ENCODE data around the gene PRDM15.

Gene PRDM15

DNA sequence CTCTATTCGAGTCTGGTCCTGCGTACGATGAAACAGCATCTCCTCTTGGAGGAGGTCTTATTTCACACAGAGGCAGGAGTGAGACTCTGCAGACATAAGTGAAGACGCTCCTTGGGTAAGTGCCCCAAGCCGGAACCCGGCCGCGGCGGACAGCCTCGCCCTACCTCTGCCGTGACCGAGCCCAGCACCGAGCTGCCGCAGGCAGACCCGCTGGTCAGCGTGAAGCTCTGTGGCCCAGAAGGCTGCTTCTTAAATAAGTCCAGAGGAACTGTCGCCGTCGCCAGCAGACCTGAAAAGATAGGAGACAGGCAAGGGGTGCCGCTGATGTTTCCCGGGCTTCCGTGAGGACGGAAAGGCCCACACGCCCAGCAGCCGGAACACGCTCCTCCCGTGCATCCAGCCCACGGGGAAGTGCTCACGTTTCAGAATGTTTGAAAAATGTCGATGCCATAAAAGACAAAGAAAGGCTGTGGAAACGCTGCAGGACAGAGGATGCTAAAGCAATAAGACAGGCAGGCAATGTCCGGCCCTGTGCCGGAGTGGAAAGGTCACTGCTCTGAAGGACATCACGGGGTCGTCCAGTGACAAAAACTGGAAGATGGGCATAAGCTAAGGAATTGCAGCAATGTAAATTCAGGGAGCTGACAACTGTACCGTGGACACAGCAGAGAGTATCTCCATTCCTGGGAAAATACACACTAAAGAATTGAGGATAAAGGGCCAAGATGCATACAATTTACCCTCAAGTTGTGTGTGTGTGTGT lies 28.5 kb upstream of the PRDM15 start:
- no peak for DNase-seq (ENCODE audit: low spot score)

DNA sequence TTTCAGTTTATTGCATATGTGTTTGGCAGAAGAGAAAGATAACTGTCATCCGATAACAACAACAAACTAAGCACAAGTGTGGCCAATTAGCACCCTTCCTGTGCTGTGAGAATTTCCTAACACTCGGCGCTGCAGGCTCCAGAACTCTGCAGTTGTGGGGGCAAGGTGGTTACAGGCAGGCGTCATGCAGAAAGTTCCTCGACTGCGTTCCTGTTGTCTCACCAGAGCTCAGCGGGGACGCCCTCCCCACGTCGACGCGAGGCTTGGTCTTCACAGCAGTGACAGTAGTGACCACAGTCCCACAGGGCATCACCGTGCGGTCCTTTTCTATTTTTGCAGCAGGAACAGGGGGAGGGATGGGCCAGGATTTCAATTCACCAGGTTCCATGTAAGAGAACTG lies 27.6 kb upstream of the PRDM15 start:
- DNase-seq (ENCODE audit: low spot score) = no peak

DNA sequence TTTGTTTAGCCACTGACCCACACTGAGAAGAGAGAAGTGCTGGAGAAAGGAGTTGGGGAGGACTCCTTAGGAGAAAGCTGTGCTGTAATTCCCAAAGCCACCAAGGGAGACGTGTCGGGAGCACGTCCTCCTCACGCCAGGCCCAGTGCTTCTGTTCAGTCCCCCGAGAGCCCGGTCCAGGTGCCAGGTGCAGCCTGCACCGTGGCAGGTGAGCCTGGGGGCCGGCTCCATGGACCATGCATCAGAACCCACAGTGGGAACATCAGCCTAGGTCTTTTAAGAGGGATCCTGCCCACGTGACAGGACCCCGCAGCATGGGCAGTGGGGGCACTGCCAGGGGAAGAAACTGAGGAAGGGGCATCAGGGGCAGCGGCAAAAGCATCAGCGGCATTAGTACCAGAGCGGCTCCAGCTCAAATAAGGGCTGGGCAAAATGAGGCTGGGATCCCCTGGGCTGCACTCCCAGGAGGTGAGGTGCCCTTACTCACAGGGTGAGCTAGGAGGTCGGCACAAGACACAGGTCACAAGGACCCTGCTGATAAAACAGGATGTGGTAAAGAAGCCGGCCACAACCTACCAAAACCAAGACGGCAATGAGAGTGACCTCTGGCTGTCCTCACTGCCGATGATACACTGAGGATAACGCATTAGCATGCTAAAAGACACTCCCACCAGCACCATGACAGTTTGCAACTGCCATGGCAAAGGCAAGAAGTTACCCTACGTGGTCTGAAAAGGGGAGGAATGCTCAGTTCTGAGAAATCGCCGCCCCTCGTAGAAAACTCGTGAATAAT lies 24.6 kb upstream of the PRDM15 start:
- DNase-seq (ENCODE audit: low spot score) = no peak

DNA sequence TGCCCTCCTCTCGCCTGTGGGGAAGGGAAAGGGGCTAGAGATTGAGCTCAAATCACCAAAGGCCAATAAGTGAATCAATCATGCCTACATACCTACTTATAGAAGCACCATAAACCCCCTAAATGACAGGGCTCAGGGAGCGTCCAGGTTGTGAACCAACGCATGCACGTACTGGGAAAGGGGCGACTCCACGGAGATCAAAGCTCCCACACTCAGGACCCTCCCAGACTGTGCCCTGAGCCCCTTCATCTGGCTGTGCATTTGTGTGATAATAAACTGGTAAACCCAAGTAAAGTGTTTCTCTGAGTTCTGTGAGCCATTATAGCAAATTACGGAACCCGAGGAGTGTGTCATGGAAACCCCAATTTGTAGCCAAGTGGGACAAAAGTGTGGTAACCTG lies 23.8 kb upstream of the PRDM15 start:
- DNase-seq (ENCODE audit: low spot score) = no peak

DNA sequence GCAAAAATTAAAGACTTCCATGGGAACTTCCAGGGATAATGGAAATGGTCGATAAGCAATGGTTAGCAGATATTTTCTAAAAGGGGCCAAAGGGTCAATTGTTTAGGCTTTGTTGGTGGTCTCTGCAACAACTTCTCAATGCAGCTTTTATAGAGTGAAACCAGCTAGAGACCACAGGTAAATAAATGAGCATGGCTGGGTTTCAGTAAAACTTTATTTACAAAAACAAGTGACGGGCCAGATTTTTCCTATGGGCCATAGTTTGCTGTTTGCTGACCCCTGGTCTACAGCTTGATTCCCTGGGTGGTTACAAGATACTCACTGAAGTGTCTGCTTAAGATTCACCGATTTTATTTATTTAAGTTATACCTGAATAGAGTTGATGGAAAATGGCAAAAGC lies 22.6 kb upstream of the PRDM15 start:
- DNase-seq (ENCODE audit: low spot score) = no peak

DNA sequence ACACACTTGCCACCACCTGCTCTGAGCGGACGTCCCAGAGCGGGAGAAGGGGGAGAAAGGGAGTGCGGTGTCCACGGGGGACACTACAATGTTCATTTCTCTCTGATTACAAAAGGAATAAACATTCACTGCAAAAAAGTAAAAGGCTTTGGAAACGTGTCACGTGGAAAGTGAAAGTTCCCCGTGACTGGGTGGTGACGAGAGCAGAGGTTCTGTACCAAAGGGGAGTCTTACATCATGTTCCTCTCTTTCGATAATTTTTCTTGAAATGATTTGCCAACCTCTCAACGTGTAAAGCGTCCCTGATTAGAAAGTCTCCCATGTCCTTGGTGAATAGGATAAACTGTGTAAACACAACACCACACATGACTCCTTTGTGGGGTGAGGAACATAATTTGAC lies 22.0 kb upstream of the PRDM15 start:
- no peak for DNase-seq (ENCODE audit: low spot score)

DNA sequence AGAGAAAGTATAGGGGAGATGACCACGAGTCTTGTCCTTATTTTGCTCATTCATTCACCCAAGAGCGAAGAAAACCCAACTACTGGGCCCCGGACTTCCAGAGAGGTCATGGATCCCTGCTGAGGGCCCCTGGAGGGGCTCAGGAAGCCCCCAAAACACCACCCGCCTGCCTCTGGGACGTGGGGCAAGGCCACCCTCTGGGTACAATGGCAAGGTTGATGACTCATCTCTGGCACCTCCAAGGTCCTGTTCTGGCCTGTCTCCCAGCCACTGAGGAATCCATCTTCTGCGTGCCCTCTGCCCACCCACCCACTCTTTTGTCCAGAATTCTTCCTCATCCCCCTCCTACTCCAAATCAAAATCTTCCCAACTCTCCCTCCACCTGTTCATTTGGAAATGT lies 21.3 kb upstream of the PRDM15 start:
- no peak for DNase-seq (ENCODE audit: low spot score)

DNA sequence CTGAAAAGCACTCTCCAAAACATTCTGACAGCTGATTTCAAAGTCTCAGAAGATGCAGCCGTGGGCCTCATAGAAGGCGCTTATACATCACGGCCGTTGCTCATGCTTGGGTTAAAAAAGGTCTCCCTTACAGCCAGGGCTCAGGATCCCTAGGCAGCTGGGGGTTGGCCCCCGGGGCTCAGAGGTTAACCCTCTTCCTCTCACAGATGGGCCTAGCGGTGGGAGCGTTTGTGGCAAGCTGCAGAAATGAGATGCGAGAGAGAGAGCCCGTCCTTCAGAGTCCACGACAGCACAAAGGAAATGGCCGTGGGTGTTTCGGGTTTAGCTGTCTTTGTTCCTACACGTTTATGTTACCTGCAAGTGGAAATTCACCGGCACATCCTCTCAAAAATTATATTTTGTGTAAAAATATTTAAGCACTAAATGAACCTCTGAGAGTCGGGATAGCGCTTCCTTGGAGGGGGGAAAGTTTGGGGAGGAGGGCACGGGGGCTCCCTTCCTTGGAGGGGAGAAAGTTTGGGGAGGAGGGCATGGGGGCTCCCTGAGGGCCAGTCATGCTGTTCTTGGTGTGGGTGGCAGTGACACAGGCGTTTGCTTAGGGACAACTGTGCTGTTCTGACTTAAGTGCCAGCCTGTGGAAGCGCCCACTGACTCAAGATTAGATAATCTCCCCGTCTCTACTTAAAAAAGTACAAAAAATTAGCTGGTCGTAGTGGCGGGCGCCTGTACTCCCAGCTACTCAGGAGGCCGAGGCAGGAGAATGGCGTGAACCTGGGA lies 20.5 kb upstream of the PRDM15 start:
- DNase-seq (ENCODE audit: low spot score) = no peak

DNA sequence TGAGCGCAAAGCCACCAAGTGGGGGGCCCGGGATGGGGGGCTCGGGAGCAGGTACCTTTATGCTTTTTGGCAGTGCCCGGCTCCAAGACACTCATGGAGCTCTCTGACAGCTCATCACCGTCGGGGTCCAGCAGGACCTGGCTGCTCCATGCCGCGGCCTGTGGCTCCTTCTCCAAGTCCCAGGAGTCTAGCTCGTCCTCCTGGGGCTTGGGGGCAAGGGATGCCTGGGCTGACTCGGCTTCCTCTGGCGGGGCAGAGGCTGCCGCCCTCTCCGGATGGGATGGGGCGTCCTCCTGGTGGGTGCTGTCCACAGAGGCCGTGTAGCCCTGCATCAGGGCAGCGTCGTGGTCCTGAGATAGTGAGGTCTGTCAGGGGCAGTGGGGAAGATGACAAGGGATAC lies 19.9 kb upstream of the PRDM15 start:
- DNase-seq (ENCODE audit: low spot score) = no peak

DNA sequence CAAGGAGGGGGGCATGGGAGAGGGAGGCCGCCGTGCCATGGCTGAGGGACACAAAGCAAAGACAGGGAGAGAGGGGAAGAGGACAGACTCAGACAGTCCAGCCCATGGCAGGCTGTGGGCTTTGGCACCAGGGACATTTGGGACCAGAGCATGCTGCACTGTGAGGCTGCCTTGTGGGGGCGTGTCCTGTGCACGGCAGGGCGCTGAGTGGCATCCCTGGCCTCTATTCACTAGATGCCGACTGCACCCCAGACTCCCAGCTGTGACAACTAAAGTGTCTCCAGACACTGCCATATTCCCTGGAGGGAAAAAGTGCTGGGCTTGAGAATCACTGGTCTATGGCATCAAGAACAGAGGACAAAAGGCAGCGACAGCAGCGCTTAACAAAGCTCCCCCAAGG lies 18.6 kb upstream of the PRDM15 start:
- DNase-seq (ENCODE audit: low spot score) = no peak

DNA sequence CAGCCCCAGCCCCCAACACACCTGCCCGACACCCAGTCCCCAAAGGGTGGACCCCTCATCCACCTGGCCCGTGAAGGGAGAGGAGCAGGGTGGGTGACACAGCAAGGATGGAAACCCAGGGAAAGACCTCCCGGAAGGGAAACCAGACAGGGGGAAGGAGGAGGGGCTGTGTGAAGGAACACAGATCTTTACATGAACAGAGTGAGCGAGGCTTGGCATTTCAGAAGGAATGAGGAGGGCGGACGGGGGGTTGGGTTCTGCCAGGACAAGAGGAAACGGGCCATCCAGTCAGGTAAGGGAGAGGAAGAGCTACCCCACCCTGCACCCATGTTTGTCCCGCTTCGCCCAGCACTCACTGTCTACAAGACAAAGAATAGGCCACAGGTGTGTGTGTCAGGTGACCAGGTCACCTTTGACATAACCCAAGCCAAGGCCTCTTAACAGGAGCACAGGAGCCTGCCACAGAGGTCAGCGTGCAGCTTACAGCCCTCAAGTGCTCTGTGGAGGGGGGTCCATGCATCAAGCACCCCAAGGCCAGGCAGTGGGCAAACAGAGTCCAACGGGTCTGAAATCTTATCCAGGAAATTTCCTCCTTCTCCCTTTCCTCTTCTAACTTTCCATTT lies 18.0 kb upstream of the PRDM15 start:
- DNase-seq (ENCODE audit: low spot score) = no peak

DNA sequence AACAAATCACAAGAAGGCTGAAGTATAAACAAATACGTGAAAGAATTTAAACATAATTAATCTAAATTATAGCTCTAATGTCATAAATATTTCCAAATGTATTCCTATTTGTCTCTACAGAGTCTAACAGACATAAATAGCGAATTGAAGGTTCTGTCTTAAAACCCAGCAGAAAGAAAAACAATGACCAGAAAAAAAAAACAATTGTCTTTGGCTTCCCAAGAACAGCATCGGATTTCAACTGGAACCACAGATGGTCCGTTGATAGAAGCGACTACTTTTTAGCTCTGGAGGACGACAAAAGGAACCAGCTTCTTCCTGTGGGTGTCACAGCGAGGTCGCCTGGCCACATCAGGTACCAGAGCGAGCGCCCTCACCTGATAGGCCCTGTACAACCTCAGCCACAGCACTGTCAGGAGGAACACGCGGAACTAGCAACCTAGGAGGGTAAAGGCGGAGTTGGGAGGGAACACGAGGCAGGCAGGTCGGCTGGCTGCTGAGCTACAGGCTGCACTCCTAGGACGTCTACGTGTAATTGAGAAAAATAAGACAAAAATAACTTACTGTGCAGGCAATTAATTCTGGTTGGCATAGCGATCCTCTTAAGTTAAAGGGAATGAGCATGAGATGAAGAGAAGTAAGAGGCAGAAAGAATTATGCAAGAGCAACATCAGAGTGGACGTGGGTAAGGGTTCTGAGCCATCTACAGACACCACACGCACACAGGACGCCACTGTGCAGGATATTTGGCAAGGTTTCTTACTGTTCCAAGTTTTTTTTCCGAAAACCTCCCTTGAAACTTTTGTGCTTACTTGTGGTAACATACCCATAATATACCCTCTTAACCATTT lies 16.7 kb upstream of the PRDM15 start:
- DNase-seq (ENCODE audit: low spot score) = no peak

DNA sequence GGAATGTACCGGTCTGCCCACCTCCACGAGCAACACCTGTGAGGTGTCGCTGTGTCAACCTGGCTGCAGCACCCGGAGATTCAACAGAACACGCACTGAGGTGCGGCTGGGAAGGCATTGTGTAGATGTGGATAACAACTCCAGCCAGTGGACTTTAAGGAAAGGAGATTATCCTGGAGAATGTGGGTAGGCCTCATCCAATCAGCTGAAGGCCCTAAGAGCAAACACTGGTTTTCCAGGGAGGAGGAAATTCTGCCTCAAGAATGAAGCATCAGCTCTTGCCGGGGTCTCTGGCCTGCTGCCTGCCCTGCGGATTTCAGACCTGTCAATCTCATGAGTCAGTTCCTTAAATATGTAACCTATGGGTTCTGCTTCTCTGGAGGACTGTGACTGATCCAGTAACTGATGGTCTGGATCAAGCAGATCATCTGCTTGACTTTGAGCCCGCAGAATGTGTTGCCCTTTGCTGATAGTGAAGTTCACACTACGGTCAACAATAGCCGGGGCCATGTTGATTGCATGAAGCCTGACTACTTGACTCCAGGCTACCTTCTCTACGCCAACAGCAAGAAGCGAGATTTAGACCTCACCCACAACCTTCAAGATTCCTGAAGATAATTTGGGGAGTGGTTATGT lies 15.9 kb upstream of the PRDM15 start:
- DNase-seq (ENCODE audit: low spot score) = no peak

DNA sequence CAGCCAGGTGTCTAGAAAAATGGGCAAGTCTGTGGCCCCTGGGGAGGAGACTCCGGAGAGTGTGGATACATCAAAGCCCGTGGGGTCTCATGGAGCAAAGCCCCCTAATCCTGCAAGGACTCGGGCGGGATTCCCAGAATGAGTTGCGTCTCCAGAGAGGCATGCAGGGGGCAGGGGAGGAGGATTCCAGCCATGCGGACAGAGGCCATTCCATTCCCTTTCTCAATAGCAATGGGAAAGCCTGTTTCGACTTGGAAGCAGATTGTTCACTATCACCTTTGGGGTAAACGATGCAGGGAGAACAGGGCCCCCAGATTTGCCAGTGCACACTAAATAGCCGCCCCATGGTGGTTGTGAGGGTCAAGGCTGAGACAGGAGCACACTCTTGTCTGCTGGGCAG lies 15.4 kb upstream of the PRDM15 start:
- no peak for DNase-seq (ENCODE audit: low spot score)

DNA sequence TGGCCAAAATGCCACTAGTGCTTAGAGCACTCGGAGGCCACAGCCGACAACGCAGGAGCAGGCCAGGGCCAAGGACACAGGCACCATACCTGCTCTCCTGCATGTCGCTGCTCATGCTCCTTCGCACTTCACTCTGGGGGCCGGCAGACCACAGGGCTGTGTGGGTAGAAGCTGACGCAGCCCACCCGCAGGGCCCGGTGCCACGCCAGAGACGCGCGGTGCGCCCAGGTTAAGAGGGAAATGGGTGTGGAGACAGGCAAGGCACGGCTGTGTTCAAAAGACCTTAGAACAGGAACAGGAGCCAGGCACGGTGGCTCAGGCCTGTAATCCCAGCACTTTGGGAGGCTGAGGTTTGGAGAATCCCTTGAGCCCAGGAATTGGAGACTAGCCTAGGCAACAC lies 13.6 kb upstream of the PRDM15 start:
- DNase-seq (ENCODE audit: low spot score) = no peak

DNA sequence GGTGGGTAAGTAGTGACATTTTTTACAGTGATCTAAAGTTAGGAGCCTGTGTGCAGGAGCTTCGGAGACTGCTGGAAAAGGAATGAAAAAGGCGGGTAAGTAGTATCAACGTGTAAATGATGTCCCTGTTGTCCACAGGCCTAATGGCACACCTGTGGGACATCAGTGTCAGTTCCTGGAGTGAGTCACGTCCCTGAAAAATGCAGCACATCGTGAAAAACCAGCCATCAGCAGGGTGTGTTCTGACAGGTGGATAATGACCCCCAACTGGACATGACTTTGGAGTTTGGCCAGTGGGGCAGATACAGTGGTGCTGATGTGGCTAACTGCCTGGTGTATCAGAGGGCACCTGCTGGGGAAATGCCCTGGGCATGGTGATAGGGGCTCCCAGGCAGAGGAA lies 12.0 kb upstream of the PRDM15 start:
- no peak for DNase-seq (ENCODE audit: low spot score)

DNA sequence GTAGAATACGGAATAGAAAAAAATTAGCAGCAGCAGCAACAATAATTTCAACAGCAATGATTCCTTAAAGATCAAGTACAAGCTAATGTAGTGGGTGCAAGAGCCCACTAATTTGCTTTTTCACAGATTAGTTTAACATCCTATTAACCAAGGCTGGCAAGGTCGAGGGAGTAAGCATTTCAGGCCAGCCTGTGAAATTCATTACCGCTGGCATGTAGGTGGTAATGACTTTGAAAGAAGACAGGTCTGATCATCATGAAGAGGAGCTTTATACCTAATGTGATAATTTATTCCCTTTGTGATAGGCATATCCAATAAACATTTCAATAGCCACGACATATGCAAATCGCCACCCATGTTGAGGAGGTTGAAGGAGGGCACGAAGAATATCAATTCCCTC lies 11.2 kb upstream of the PRDM15 start:
- no peak for DNase-seq (ENCODE audit: low spot score)

DNA sequence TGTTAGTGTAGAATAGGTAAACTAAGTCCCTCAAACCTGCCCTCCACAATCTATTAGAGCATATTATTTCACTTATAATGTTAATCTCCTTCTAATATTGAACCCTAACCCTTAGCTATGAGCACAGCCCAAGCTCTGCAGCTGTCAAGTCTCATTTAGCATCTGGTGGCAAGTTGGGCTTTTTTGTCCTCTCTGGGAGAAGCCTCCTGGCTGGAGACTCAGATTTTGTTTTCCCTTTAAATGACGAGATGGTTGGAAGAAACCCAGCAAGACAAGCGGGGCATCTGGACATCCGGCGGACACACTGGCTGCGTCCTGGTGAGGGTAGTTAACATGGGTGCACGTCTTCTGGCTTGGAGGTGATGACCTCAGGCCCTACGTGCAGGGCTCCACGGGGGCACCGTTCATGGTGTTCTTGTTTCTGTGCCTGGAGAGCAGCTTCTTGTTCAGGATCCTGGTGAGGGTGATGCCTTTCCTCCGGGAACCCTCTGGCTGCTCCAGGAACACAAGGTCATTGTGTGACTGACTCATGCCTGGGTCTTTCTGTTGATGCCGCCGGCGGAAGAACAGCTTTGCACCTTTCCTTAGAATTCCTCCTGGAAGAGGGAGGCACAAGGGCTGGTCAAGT lies 9.7 kb upstream of the PRDM15 start:
- DNase-seq (ENCODE audit: low spot score) = no peak

DNA sequence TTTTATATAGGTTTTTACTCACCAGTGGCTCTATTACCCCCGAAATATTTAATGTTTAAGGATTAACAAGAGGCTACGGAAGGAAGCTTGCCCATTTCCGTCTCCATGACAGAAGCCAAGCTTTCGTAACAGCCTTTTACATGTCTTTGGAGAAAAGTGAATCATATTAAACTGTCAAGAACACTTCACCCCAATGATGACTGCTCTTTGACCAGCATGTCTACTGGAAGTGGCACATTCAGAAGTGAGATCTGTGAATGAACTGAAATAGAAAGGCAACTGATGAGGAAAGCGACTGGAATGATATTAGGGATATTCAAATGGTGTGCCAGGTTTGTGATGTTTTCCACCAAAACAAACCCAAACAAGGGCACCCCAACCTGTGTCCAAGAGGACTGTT lies 8.5 kb upstream of the PRDM15 start:
- DNase-seq (ENCODE audit: low spot score) = no peak

DNA sequence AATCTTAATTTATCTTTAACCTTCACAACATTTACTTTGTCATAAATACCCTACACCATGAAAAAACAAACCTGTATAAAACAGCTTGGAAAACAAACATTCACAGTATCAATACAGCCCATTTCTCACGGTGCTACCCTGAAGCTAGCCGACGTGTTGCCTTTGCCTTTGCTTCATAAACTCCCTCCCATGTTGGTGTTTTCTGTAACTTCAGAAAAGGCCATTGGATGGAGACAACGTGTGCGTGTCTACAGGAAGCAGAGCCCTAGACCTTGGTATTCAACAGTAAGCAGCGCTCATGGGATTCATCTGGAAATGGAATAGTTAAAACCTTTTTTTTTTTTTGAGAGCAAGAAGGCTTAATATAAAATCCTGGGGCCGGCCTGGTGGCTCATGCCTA lies 7.2 kb upstream of the PRDM15 start:
- DNase-seq (ENCODE audit: low spot score) = no peak

Data from left forelimb (tissue), 1 donor.